Measurements from ENCODE around the gene CRYBB1. TPM values are rescaled to one million over a fixed set of nuclear protein-coding genes. Genes with fewer than 3 reads are reported as not detected.

Gene CRYBB1
- total RNA-seq, 4 donors from 2014 or later: 1.1 to 6.4 TPM; not detected in 2

DNA sequence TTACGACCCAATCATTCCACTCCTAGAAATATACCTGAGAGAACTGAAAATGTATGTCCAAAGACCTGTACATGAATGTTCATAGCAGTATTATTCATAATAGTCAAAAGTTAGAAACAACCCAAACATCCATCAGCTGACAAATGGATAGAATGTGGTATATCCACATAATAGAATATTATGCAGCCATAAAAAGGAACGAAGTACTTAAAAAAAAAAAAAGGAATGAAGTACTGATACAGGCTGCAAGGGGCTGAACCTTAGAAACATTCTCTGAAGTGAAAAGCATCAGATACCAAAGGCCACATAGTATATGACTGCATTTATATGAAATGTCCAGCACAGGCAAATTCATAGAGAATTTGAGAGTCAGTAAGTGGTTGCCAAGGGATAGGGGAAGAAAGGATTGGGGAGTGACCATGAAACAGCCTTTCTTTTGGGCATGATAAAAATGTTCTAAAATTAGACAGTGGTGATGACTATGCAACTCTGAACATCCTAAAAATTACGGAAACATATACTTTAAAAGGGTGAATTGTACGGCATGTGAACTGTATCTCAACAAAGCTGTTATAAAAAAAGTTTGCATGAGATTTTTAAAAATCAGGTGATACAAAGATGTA is 29.7 kb downstream of the CRYBB1 start:
- no peak for DNase-seq
- 89 to 97% methylated on average over 4 of the region's 4 CpGs for WGBS, 2 donors (ENCODE audit: low coverage in 1 of 2)
- in situ Hi-C loops (cut with MboI; ENCODE audit: low pct_ligation_motif_present in 1 of 4, low pct_unique_long_range_greater_than_20kb in 1 of 4, low sequenced_read_pairs in 3 of 4): no loop called here
- intact Hi-C loops (cut with DNase I; ENCODE audit: low total_unique reads): no loop called here
- H3K9me3 ChIP-seq: no peaks in the 10 kb centered on the region
- TF ChIP-seq POLR2A (IDR thresholded peaks at IDR 0.05) (no peak), POLR2AphosphoS5 (IDR thresholded peaks at IDR 0.05) (no peak), EP300 (IDR thresholded peaks at IDR 0.05; ENCODE audit: low read depth) (no peak)
- TF ChIP-seq, protein P1, sequence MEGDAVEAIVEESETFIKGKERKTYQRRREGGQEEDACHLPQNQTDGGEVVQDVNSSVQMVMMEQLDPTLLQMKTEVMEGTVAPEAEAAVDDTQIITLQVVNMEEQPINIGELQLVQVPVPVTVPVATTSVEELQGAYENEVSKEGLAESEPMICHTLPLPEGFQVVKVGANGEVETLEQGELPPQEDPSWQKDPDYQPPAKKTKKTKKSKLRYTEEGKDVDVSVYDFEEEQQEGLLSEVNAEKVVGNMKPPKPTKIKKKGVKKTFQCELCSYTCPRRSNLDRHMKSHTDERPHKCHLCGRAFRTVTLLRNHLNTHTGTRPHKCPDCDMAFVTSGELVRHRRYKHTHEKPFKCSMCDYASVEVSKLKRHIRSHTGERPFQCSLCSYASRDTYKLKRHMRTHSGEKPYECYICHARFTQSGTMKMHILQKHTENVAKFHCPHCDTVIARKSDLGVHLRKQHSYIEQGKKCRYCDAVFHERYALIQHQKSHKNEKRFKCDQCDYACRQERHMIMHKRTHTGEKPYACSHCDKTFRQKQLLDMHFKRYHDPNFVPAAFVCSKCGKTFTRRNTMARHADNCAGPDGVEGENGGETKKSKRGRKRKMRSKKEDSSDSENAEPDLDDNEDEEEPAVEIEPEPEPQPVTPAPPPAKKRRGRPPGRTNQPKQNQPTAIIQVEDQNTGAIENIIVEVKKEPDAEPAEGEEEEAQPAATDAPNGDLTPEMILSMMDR (IDR thresholded peaks at IDR 0.05): no peak
- no peaks in the 10 kb centered on the region for H3K27me3 ChIP-seq
- H3K4me1 ChIP-seq: peaks cover 0 to 38% (median 6%) of the 10 kb centered on the region in 4 donors
- peak overlapping the region in 1 of 4 donors; percentile 90 for H3K27ac ChIP-seq
- no peaks in the 10 kb centered on the region for H3K36me3 ChIP-seq
- no peak overlapping the region for H3K4me3 ChIP-seq

DNA sequence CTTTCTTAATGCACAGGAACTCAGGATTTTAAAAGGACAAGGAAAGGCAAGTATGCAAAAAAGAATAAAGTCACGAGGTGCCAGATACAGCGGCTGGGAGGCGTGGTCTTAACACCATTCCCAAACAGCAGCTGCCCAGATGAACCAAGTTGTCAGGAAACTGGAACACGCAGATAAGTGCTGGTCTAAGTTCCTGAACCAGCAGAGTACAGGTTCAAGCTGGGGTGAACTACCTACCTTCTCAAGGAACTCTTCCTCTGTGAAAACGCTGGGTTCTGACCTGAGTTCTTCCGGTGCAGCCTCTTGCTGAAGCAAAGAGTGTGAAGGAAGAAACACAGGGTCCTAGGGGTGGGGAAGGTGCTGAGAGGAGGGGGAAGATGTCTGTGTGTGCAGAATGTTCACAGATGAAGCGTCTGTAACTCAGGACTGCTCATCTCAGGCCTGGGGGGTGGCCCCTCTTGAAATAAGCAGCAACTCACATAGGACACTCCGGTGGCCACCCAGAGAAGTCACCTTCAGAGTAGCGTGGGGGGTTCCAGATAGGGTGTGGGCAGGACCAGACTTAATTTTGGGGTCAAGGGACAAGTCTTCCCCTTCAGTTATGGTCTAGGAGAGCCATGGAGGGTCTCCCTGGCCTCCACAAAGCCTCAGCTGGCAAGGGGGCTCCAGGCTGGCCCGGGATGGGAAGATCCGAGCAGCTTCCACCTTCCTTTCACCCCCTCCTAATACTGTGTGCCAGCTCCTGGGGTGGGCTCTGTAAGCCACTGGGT is 31.1 kb downstream of the CRYBB1 start:
- DNase-seq: peak; percentile 28
- Histone ChIP-seq H3K27me3 (no peaks in the 10 kb centered on the region), H3K27ac (peak overlapping the region in 2 of 4 donors; percentile 23 to 37), H3K4me1 (peaks cover 0 to 32% (median 6%) of the 10 kb centered on the region in 4 donors), H3K9me3 (no peaks in the 10 kb centered on the region), H3K4me3 (no peak overlapping the region), H3K36me3 (no peaks in the 10 kb centered on the region)
- in situ Hi-C loops (cut with MboI; ENCODE audit: low pct_ligation_motif_present in 1 of 4, low pct_unique_long_range_greater_than_20kb in 1 of 4, low sequenced_read_pairs in 3 of 4): no loop called here
- WGBS, 2 donors (ENCODE audit: low coverage in 1 of 2): 38 to 57% methylated on average over 6 to 11 of the region's 11 CpGs
- TF ChIP-seq POLR2A (IDR thresholded peaks at IDR 0.05): no peak
- no peak for TF ChIP-seq EP300 (IDR thresholded peaks at IDR 0.05; ENCODE audit: low read depth)
- TF ChIP-seq, protein P1 (IDR thresholded peaks at IDR 0.05): no peak
- no peak for TF ChIP-seq POLR2AphosphoS5 (IDR thresholded peaks at IDR 0.05)
- intact Hi-C loops (cut with DNase I; ENCODE audit: low total_unique reads): no loop called here

DNA sequence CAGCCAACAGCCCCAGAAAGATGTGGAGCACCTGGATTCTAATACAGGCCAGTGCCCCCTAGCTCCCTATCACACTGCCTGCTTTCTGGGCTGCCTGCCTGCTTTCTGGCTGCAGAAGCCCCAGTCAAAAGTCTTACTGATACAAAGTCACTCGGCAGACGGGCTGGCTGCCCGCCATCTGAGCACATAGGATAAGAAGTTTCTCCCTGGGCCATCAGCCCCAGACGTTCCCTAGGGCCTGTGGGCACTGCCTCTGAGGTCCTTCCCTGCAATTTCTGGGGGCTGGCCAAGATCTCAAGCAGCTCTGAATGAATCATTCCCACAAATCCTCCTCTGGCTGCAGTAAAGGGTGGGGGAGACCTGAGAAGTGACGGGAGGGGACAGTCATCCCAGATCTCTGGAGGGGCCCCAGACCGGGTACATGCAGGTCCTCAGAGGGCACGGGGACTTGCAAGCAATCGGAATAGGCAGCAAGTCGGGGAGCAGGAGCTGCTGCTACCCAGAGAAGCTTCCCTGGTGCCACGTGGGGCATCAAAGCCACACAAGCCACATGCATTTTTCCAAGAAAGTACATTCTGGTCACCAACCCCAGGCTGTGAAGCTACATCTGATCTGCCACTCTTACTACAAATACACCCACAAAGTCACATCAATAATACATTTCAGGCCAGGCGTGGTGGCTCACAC is 32.6 kb downstream of the CRYBB1 start:
- in situ Hi-C loops (cut with MboI; ENCODE audit: low pct_ligation_motif_present in 1 of 4, low pct_unique_long_range_greater_than_20kb in 1 of 4, low sequenced_read_pairs in 3 of 4): no loop called here
- intact Hi-C loops (cut with DNase I; ENCODE audit: low total_unique reads): no loop called here
- H3K27me3 ChIP-seq: no peaks in the 10 kb centered on the region

More for the DNA sequence above, 32.6 kb downstream of the CRYBB1 start:
- 62% methylated on average over 10 of the region's 11 CpGs; no CpG with 5 or more reads in 1 of the 2 donors for WGBS, 2 donors (ENCODE audit: low coverage in 1 of 2)
- TF ChIP-seq, protein P1 (IDR thresholded peaks at IDR 0.05): no peak
- TF ChIP-seq EP300 (IDR thresholded peaks at IDR 0.05; ENCODE audit: low read depth) (no peak), POLR2AphosphoS5 (IDR thresholded peaks at IDR 0.05) (no peak), POLR2A (IDR thresholded peaks at IDR 0.05) (no peak)
- Histone ChIP-seq H3K4me1 (peaks cover 0 to 24% (median 3%) of the 10 kb centered on the region in 4 donors), H3K36me3 (no peaks in the 10 kb centered on the region), H3K4me3 (no peak overlapping the region), H3K27ac (no peak overlapping the region), H3K9me3 (no peaks in the 10 kb centered on the region)
- no peak for DNase-seq

Measured in transverse colon (tissue), 4 donors.